ENCODE measurements around the gene KRT33A. TPM values are rescaled to one million over a fixed set of nuclear protein-coding genes. Genes with fewer than 3 reads are reported as not detected.
A peak's percentile ranks its signal among the peaks of the same experiment; 100 is the strongest.

KRT33A gene
- total RNA-seq, 2 donors from 2014 or later, result not detected

- Histone ChIP-seq H3K27me3 (replicated peaks; ENCODE audit: insufficient read depth) (no peaks in the 10 kb centered on the region), H3K4me3 (no peak overlapping the region), H3K4me1 (ENCODE audit: control insufficient read depth in 1 of 2, low read depth in 2 of 2) (no peaks in the 10 kb centered on the region), H3K27ac (no peak overlapping the region), H3K9me3 (no peaks in the 10 kb centered on the region), H3K36me3 (no peaks in the 10 kb centered on the region)
- no peak for DNase-seq (ENCODE audit: low spot score)
- ATAC-seq (ENCODE audit: insufficient number of reproducible peaks, low FRiP score, low read depth), result no peak
- TF ChIP-seq, protein P1, sequence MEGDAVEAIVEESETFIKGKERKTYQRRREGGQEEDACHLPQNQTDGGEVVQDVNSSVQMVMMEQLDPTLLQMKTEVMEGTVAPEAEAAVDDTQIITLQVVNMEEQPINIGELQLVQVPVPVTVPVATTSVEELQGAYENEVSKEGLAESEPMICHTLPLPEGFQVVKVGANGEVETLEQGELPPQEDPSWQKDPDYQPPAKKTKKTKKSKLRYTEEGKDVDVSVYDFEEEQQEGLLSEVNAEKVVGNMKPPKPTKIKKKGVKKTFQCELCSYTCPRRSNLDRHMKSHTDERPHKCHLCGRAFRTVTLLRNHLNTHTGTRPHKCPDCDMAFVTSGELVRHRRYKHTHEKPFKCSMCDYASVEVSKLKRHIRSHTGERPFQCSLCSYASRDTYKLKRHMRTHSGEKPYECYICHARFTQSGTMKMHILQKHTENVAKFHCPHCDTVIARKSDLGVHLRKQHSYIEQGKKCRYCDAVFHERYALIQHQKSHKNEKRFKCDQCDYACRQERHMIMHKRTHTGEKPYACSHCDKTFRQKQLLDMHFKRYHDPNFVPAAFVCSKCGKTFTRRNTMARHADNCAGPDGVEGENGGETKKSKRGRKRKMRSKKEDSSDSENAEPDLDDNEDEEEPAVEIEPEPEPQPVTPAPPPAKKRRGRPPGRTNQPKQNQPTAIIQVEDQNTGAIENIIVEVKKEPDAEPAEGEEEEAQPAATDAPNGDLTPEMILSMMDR (IDR thresholded peaks at IDR 0.05), result no peak
Observed at GRCh38 chr17:41333836-41334235, 16.8 kb downstream of the KRT33A start.

GRCh38 chr17:41333098-41333497, 17.5 kb downstream of the KRT33A start:
- TF ChIP-seq, protein P1 (IDR thresholded peaks at IDR 0.05), result no peak
- no peak overlapping the region for H3K4me3 ChIP-seq

GRCh38 chr17:41332239-41332638, 18.4 kb downstream of the KRT33A start:
- no peaks in the 10 kb centered on the region for H3K4me1 ChIP-seq (ENCODE audit: control insufficient read depth in 1 of 2, low read depth in 2 of 2)
- no peak for DNase-seq (ENCODE audit: low spot score)
- H3K36me3 ChIP-seq, result no peaks in the 10 kb centered on the region
- no peak for ATAC-seq (ENCODE audit: insufficient number of reproducible peaks, low FRiP score, low read depth)
- TF ChIP-seq, protein P1 (IDR thresholded peaks at IDR 0.05), result no peak
- H3K27ac ChIP-seq, result no peak overlapping the region
- no peaks in the 10 kb centered on the region for H3K9me3 ChIP-seq
- H3K27me3 ChIP-seq (replicated peaks; ENCODE audit: insufficient read depth), result no peaks in the 10 kb centered on the region
- no peak overlapping the region for H3K4me3 ChIP-seq

More at GRCh38 chr17:41333098-41333497, 17.5 kb downstream of the KRT33A start:
- no peak for DNase-seq (ENCODE audit: low spot score)
- Histone ChIP-seq H3K9me3 (no peaks in the 10 kb centered on the region), H3K36me3 (no peaks in the 10 kb centered on the region), H3K4me1 (ENCODE audit: control insufficient read depth in 1 of 2, low read depth in 2 of 2) (no peaks in the 10 kb centered on the region), H3K27ac (no peak overlapping the region), H3K27me3 (replicated peaks; ENCODE audit: insufficient read depth) (no peaks in the 10 kb centered on the region)
- ATAC-seq (ENCODE audit: insufficient number of reproducible peaks, low FRiP score, low read depth), result no peak

DNA sequence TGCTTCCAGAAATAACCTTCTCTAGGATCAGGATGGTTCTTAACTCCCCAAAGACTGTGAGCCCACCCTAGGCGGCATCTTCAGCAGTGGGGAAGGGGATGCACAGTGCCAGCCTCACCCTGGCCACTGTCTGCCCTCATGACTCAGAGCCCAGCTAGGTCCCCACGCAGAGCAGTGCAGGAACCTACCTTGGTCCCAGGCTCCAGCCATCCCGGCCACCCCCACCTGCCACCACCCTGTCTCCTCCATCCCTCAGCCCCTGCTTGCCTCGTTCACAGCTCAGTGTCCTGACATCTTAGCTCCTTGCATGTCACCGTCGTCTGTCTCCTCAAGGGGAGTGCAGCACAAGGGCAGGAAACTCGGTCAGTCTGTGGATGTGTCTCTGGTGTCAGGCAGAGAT, 19.0 kb downstream of the KRT33A start:
- Histone ChIP-seq H3K36me3 (no peaks in the 10 kb centered on the region), H3K9me3 (no peaks in the 10 kb centered on the region), H3K4me3 (no peak overlapping the region), H3K27me3 (replicated peaks; ENCODE audit: insufficient read depth) (no peaks in the 10 kb centered on the region), H3K27ac (no peak overlapping the region), H3K4me1 (ENCODE audit: control insufficient read depth in 1 of 2, low read depth in 2 of 2) (no peaks in the 10 kb centered on the region)
- TF ChIP-seq, protein P1 (IDR thresholded peaks at IDR 0.05), result no peak
- DNase-seq (ENCODE audit: low spot score) (no peak), ATAC-seq (ENCODE audit: insufficient number of reproducible peaks, low FRiP score, low read depth) (no peak)

DNA sequence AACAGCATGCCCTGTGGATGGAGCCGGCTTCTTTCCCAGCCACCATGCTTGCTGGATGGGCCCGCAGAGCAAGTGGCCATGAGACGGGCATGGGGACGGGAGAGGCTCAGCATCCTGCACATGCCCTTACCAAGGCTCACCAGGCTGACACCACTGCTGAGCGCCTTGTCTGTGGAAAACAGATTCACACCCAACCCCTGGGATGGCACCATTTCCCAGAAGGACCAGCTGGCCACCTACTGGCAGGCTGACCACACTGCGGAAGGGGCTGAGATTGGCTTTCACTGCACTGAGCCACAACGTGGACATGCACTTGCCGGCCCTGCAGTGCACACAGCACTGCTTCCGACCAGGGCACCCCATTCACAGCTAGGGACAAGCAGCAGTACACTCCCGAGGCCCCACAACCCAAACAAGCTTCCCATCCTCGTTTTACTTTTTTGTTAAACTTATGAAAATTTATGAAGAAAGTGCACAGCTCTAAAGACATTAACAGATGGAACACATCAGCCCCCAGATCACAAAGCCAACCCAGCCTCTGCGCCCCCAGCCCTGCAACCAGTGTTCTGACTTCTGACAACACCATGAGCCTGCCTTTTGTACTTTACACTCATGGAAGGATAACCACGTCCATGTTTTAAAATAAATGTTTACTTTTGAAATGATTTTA, 21.2 kb downstream of the KRT33A start:
- Histone ChIP-seq H3K36me3 (no peaks in the 10 kb centered on the region), H3K4me1 (ENCODE audit: control insufficient read depth in 1 of 2, low read depth in 2 of 2) (no peaks in the 10 kb centered on the region), H3K9me3 (no peaks in the 10 kb centered on the region), H3K27ac (no peak overlapping the region), H3K4me3 (no peak overlapping the region), H3K27me3 (replicated peaks; ENCODE audit: insufficient read depth) (no peaks in the 10 kb centered on the region)
- ATAC-seq (ENCODE audit: insufficient number of reproducible peaks, low FRiP score, low read depth), result no peak
- no peak for DNase-seq (ENCODE audit: low spot score)
- TF ChIP-seq, protein P1 (IDR thresholded peaks at IDR 0.05), result peak; percentile 56

All from thoracic aorta (tissue), 2 donors.